Peyer's patch (tissue), 4 donors: ENCODE data around the gene NAA80. TPM values are rescaled to one million over a fixed set of nuclear protein-coding genes. Genes with fewer than 3 reads are reported as not detected.

Experiments
- DNase-seq, 3 donors: peaks; one replicate each; pipeline ENCODE4 v3.0.0-alpha.2; 2017 to 2019
- H3K27ac ChIP-seq, 4 donors: fragments of 200-600 bp; sonication (generic); one replicate each; pipeline ENCODE4 v1.5.1; 2016 to 2019
- H3K27me3 ChIP-seq, 2 donors: fragments of 200-600 bp; sonication (generic); one replicate each; pipeline ENCODE4 v1.5.1; 2019
- H3K36me3 ChIP-seq, 3 donors: fragments of 200-600 bp; sonication (generic); one replicate each; pipeline ENCODE4 v1.5.1; 2016 to 2019
- H3K4me1 ChIP-seq, 4 donors: fragments of 200-600 bp; sonication (generic); one replicate each; pipeline ENCODE4 v1.5.1; 2016 to 2019
- H3K4me3 ChIP-seq, 4 donors: fragments of 200-600 bp; sonication (generic); 1 replicate in 3 of 4; 2 replicates in 1 of 4; pipeline ENCODE4 v1.5.1; 2016 to 2019; ENCODE audit warnings: mild to moderate bottlenecking in 1 of 4
- H3K9me3 ChIP-seq, 4 donors: fragments of 200-600 bp; sonication (generic); one replicate each; pipeline ENCODE4 v1.5.1; 2016 to 2019; ENCODE audit warnings: mild to moderate bottlenecking in 1 of 4
- POLR2A ChIP-seq, 2 donors: fragments of 450-650 bp; IDR thresholded peaks; one replicate each; pipeline ENCODE4 v1.5.1; 2017; ENCODE audit warnings: antibody characterized with exemption in 2 of 2, mild to moderate bottlenecking in 2 of 2, moderate library complexity in 2 of 2
- total RNA-seq, 4 donors: library from RNA; depleted of rRNA; stranded (reverse); fragments of >200 nt; gene quantifications; one replicate each; pipeline ENCODE4 v1.1.0, GENCODE V29; 2016
- TF ChIP-seq, protein P1 (sequence below), 6 experiments: fragments of 450-650 bp in 4 of 6; fragments of 200-600 bp in 2 of 6; sonication (generic) in 1 of 6; IDR thresholded peaks; one replicate each; pipeline ENCODE4 v1.5.1; 2017 to 2019; ENCODE audit warnings: antibody characterized with exemption in 6 of 6, mild to moderate bottlenecking in 3 of 6, moderate library complexity in 1 of 6

Gene NAA80
- total RNA-seq, 4 donors from 2014 or later = 3.2 to 14.0 (median 12.4) TPM

DNA sequence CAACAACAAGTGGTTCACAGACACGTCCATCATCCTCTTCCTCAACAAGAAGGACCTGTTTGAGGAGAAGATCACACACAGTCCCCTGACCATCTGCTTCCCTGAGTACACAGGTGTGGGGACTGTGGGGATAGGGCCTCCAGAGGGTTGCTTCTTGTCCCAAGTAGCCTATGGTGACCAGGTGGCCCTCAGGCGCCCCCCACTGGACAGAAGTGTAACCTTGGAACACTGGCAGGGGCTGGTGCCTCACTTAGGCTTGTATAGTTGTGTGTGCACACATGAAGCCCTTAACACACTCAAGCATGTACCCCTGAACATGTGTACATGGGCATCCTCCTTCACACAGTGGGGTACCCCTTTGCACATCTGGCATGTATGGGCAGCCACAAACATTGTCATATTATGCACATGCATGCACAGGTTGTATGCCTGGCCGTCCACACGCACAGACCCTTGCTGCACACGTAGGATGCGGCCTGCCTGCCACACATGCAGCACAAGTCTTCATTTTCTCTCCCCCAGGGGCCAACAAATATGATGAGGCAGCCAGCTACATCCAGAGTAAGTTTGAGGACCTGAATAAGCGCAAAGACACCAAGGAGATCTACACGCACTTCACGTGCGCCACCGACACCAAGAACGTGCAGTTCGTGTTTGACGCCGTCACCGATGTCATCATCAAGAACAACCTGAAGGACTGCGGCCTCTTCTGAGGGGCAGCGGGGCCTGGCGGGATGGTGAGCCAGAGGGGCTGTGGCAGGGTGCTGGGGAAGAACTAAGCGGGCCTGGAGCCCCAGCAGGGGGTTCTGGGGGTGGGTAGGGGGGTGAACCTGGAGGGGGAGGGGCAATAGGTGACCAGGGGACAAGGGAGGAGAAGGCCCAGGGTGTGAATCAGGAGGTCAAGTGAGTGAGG is 42.0 kb downstream of the NAA80 start:
- Histone ChIP-seq H3K27me3 (no peaks in the 10 kb centered on the region), H3K9me3 (peaks cover 0 to 7% (median 0%) of the 10 kb centered on the region in 4 donors), H3K4me1 (peaks cover 6 to 49% (median 13%) of the 10 kb centered on the region in 4 donors), H3K27ac (peak overlapping the region in 1 of 4 donors; percentile 19), H3K36me3 (peaks cover 0 to 64% (median 0%) of the 10 kb centered on the region in 3 donors), H3K4me3 (no peak overlapping the region)
- TF ChIP-seq POLR2A (IDR thresholded peaks at IDR 0.05) = no peak
- TF ChIP-seq, protein P1, sequence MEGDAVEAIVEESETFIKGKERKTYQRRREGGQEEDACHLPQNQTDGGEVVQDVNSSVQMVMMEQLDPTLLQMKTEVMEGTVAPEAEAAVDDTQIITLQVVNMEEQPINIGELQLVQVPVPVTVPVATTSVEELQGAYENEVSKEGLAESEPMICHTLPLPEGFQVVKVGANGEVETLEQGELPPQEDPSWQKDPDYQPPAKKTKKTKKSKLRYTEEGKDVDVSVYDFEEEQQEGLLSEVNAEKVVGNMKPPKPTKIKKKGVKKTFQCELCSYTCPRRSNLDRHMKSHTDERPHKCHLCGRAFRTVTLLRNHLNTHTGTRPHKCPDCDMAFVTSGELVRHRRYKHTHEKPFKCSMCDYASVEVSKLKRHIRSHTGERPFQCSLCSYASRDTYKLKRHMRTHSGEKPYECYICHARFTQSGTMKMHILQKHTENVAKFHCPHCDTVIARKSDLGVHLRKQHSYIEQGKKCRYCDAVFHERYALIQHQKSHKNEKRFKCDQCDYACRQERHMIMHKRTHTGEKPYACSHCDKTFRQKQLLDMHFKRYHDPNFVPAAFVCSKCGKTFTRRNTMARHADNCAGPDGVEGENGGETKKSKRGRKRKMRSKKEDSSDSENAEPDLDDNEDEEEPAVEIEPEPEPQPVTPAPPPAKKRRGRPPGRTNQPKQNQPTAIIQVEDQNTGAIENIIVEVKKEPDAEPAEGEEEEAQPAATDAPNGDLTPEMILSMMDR (IDR thresholded peaks at IDR 0.05) = peak in 5 of 6 experiments; percentile 25 to 64 (median 55)
- DNase-seq = peak in 2 of 3 donors; percentile 73 to 76

DNA sequence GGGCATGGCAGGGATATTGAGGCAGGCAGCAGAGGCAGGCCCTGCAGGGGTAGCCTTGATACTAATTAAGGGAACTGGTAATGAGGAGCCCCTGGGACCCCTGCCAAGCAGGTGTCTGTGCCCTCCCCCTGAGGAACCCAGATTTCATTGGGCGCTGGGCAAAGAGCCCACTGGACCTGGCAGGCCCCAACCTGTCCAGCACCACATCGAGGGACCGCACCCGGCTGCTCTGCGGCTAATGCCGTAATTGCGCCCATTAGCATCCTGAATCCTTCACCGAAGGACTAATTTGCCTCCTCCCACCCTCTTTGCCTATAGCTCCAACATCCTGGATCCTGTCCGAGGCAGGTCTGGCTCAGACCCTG is 44.0 kb downstream of the NAA80 start:
- no peak for TF ChIP-seq POLR2A (IDR thresholded peaks at IDR 0.05)
- TF ChIP-seq, protein P1 (IDR thresholded peaks at IDR 0.05) = no peak
- Histone ChIP-seq H3K27me3 (no peaks in the 10 kb centered on the region), H3K36me3 (peaks cover 0 to 69% (median 0%) of the 10 kb centered on the region in 3 donors), H3K9me3 (peaks cover 0 to 7% (median 0%) of the 10 kb centered on the region in 4 donors), H3K4me1 (peaks cover 1 to 48% (median 7%) of the 10 kb centered on the region in 4 donors), H3K27ac (peak overlapping the region in 3 of 4 donors; percentile 57 to 75 (median 70)), H3K4me3 (no peak overlapping the region)
- DNase-seq = no peak

DNA sequence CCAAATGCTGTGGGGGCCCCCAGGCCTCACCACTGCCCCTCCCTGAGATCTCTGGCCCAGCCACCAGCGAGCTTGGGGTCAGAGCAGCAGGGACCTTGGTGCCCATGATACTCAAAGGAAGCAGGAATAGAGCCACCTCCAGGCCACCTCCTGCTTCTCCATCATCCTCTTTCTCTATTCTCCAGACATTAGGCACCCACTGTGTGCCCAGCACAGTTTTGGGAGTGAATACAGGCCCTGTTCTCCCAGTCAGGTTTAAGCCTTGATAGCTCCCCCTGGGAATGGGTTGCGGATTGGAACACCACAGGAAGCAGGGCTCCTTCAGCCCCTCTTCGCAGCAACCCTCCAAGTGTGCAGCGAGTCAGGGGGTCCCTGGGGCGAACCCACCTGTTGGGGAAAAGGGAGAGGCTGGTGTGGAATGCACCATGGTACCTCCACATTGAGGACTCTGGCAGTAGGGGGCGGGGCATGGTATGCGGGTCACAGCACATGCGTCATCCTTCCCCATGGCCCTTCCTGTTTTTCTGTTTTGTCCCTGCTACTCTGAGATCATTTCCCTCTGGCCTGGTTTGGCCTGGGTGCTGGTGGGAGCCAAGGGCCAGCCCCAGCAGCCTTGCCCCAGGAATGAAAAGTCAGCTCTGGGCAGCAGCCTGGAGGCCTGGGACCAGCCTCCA is 44.5 kb downstream of the NAA80 start:
- TF ChIP-seq, protein P1 (IDR thresholded peaks at IDR 0.05) = no peak
- no peak for TF ChIP-seq POLR2A (IDR thresholded peaks at IDR 0.05)
- H3K27ac ChIP-seq = peak overlapping the region; percentile 48 to 75 (median 64)
- H3K27me3 ChIP-seq = no peaks in the 10 kb centered on the region
- DNase-seq = peak in 1 of 3 donors; percentile 80
- peaks cover 0 to 51% (median 7%) of the 10 kb centered on the region in 4 donors for H3K4me1 ChIP-seq
- no peak overlapping the region for H3K4me3 ChIP-seq
- H3K36me3 ChIP-seq = peaks cover 0 to 69% (median 0%) of the 10 kb centered on the region in 3 donors
- peaks cover 0 to 7% (median 0%) of the 10 kb centered on the region in 4 donors for H3K9me3 ChIP-seq

DNA sequence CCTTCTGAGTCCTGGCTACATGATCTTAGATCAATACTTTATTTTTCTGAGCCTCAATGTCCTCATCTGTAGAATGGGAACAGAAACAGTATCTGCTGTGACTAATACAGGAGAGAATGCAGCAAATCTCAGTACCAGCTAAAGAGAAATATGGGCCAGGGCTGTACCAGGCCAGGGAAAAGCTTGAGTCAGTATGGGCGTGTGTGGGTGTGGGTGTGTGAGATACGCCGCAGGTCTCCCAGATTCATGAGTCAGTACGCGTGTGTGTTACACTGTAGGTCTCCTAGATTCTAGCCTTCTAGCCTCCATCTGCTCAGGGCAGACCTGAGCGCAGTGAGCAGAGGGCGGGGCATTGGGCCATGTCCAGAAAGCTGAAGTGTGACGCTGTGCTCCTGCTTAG is 48.0 kb downstream of the NAA80 start:
- peaks cover 0 to 82% (median 24%) of the 10 kb centered on the region in 4 donors for H3K4me1 ChIP-seq
- peak in 2 of 3 donors; percentile 66 to 68 for DNase-seq

DNA sequence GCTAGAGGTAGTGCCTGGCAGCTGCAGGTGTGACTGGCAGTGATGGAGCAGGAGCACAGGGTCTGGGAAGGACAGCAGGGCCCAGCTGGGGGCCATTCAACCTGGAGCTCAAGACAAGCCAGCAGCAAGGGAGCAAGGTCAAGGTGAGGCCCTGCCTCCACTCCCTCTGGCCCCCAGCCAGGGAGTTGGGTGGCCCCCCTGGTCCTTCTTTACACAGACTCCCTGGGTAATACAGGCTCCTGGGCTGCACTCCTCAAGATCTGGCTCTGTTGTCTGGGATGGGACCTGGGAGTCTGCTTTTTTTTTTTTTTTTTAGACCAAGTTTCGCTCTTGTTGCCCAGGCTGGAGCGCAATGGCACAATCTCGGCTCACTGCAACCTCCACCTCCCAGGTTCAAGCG is 48.7 kb downstream of the NAA80 start:
- no peaks in the 10 kb centered on the region for H3K27me3 ChIP-seq
- H3K36me3 ChIP-seq = peaks cover 0 to 34% (median 0%) of the 10 kb centered on the region in 3 donors
- TF ChIP-seq, protein P1 (IDR thresholded peaks at IDR 0.05) = no peak
- TF ChIP-seq POLR2A (IDR thresholded peaks at IDR 0.05) = no peak
- peaks cover 3 to 88% (median 31%) of the 10 kb centered on the region in 4 donors for H3K4me1 ChIP-seq
- H3K27ac ChIP-seq = peak overlapping the region in 3 of 4 donors; percentile 0 to 86 (median 35)
- no peaks in the 10 kb centered on the region for H3K9me3 ChIP-seq
- H3K4me3 ChIP-seq = no peak overlapping the region
- DNase-seq = no peak

More for the DNA sequence above, 48.0 kb downstream of the NAA80 start:
- Histone ChIP-seq H3K27ac (peak overlapping the region in 2 of 4 donors; percentile 38 to 47), H3K9me3 (no peaks in the 10 kb centered on the region), H3K27me3 (no peaks in the 10 kb centered on the region), H3K36me3 (peaks cover 0 to 39% (median 0%) of the 10 kb centered on the region in 3 donors), H3K4me3 (no peak overlapping the region)
- no peak for TF ChIP-seq POLR2A (IDR thresholded peaks at IDR 0.05)
- TF ChIP-seq, protein P1 (IDR thresholded peaks at IDR 0.05) = no peak
